Ascending aorta (tissue), 2 donors: ENCODE results near the gene KLC3. TPM values are rescaled to one million over a fixed set of nuclear protein-coding genes. Genes with fewer than 3 reads are reported as not detected.

Source experiments
- DNase-seq, 2 donors: peaks; one replicate each; pipeline ENCODE4 v3.0.0-alpha.2; 2019; ENCODE audit warnings: low spot score in 2 of 2
- H3K27ac ChIP-seq, 2 donors: fragments of 200-600 bp; sonication (generic); one replicate each; pipeline ENCODE4 v1.5.1; 2016 to 2017; ENCODE audit warnings: mild to moderate bottlenecking in 1 of 2
- H3K27me3 ChIP-seq: fragments of 200-600 bp; sonication (generic); one replicate; pipeline ENCODE4 v1.5.1; 2017
- H3K36me3 ChIP-seq, 2 donors: fragments of 200-600 bp; sonication (generic); one replicate each; pipeline ENCODE4 v1.5.1; 2016
- H3K4me1 ChIP-seq, 2 donors: fragments of 200-600 bp; sonication (generic); one replicate each; pipeline ENCODE4 v1.5.1; 2016 to 2017; ENCODE audit warnings: mild to moderate bottlenecking in 1 of 2
- H3K4me3 ChIP-seq, 2 donors: fragments of 200-600 bp; sonication (generic); one replicate each; pipeline ENCODE4 v1.5.1; 2016 to 2017; ENCODE audit warnings: mild to moderate bottlenecking in 1 of 2
- H3K9me3 ChIP-seq, 2 donors: fragments of 200-600 bp; sonication (generic); one replicate each; pipeline ENCODE4 v1.5.1; 2016
- intact Hi-C: fragments of 100-400 bp; cut with DNase I; formaldehyde crosslinking; loops from one replicate; pipeline ENCODE4 v1.15.1; 2023
- total RNA-seq: library from RNA; depleted of rRNA; stranded (reverse); fragments of >200 nt; gene quantifications from one replicate; pipeline ENCODE4 v1.1.0, GENCODE V29; 2016
- TF ChIP-seq, protein P1 (sequence below), 3 experiments: fragments of 200-600 bp in 2 of 3; fragments of 450-650 bp in 1 of 3; sonication (generic) in 2 of 3; IDR thresholded peaks; one replicate each; pipeline ENCODE4 v1.5.1; 2016 to 2019; ENCODE audit warnings: antibody characterized with exemption in 3 of 3, mild to moderate bottlenecking in 1 of 3, moderate library complexity in 1 of 3

The KLC3 gene
- total RNA-seq, 1 donor from 2014 or later = not detected

DNA sequence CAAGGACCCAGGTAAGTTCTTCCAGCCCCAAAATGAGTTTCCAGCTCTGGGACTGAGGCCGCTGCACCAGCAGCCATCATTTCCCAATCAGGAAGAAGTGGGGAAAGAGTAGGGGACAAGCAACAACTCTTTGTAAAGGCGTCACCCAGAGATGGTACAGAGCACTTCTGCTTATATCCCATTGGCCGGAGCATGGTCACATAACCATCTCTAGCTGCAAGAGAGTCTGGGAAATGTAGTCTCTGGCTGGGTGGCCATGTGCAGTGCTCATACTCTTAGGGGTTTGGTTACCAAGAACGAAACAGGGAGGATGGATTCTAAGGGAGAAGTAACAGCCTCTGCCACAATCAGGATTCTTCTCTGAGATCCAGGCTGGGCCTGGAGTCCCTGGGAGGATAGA lies 44.2 kb upstream of the KLC3 start:
- intact Hi-C loops = no loop called here
- DNase-seq = no peak
- H3K4me1 ChIP-seq = peaks cover 0 to 5% of the 10 kb centered on the region in 2 donors
- no peak overlapping the region for H3K27ac ChIP-seq
- H3K9me3 ChIP-seq = peaks cover 0 to 9% of the 10 kb centered on the region in 2 donors
- H3K27me3 ChIP-seq = no peaks in the 10 kb centered on the region
- no peak overlapping the region for H3K4me3 ChIP-seq
- TF ChIP-seq, protein P1, sequence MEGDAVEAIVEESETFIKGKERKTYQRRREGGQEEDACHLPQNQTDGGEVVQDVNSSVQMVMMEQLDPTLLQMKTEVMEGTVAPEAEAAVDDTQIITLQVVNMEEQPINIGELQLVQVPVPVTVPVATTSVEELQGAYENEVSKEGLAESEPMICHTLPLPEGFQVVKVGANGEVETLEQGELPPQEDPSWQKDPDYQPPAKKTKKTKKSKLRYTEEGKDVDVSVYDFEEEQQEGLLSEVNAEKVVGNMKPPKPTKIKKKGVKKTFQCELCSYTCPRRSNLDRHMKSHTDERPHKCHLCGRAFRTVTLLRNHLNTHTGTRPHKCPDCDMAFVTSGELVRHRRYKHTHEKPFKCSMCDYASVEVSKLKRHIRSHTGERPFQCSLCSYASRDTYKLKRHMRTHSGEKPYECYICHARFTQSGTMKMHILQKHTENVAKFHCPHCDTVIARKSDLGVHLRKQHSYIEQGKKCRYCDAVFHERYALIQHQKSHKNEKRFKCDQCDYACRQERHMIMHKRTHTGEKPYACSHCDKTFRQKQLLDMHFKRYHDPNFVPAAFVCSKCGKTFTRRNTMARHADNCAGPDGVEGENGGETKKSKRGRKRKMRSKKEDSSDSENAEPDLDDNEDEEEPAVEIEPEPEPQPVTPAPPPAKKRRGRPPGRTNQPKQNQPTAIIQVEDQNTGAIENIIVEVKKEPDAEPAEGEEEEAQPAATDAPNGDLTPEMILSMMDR (IDR thresholded peaks at IDR 0.05) = no peak
- H3K36me3 ChIP-seq = peaks cover 6 to 59% of the 10 kb centered on the region in 2 donors

GRCh38 chr19:45297674-45298073 lies 42.9 kb upstream of the KLC3 start:
- Histone ChIP-seq H3K36me3 (peaks cover 6 to 57% of the 10 kb centered on the region in 2 donors), H3K27ac (no peak overlapping the region), H3K9me3 (peaks cover 0 to 9% of the 10 kb centered on the region in 2 donors), H3K4me1 (peaks cover 0 to 5% of the 10 kb centered on the region in 2 donors), H3K4me3 (no peak overlapping the region), H3K27me3 (no peaks in the 10 kb centered on the region)
- DNase-seq = no peak
- TF ChIP-seq, protein P1 (IDR thresholded peaks at IDR 0.05) = no peak
- intact Hi-C loops = no loop called here

- Histone ChIP-seq H3K27ac (no peak overlapping the region), H3K4me1 (peaks cover 0 to 5% of the 10 kb centered on the region in 2 donors), H3K36me3 (peaks cover 6 to 52% of the 10 kb centered on the region in 2 donors), H3K4me3 (no peak overlapping the region), H3K9me3 (peaks cover 0 to 4% of the 10 kb centered on the region in 2 donors), H3K27me3 (no peaks in the 10 kb centered on the region)
- DNase-seq = no peak
- TF ChIP-seq, protein P1 (IDR thresholded peaks at IDR 0.05) = no peak
- intact Hi-C loops = no loop called here
Measured at GRCh38 chr19:45298264-45298663, 42.3 kb upstream of the KLC3 start.

DNA sequence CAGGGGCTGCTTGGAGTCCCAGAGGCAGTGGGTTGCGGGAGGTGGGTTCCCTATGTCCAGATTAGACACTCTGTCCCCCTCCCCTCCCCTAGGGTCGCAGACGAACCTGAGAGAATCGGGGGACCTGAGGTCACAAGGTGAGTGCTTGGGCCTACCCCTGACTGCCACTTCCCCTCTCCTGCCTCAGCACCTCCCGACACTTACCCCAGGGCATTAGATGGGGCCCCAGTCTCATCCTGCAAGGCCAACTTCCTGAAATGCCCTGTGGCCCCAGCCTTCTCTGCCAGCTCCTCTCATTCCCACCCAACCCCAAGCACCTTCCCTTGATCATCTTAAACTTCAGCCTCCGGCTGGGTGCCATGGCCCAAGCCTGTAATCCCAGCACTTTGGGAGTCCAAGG lies 40.8 kb upstream of the KLC3 start:
- Histone ChIP-seq H3K4me3 (no peak overlapping the region), H3K27me3 (no peaks in the 10 kb centered on the region), H3K9me3 (no peaks in the 10 kb centered on the region), H3K27ac (no peak overlapping the region), H3K4me1 (no peaks in the 10 kb centered on the region), H3K36me3 (peaks cover 6 to 42% of the 10 kb centered on the region in 2 donors)
- no peak for DNase-seq
- TF ChIP-seq, protein P1 (IDR thresholded peaks at IDR 0.05) = no peak
- intact Hi-C loops = no loop called here

GRCh38 chr19:45302416-45302815 lies 38.1 kb upstream of the KLC3 start:
- no peak for DNase-seq
- Histone ChIP-seq H3K27ac (no peak overlapping the region), H3K9me3 (no peaks in the 10 kb centered on the region), H3K4me3 (no peak overlapping the region), H3K4me1 (no peaks in the 10 kb centered on the region), H3K27me3 (no peaks in the 10 kb centered on the region), H3K36me3 (peaks cover 2 to 26% of the 10 kb centered on the region in 2 donors)
- intact Hi-C loops = no loop called here
- TF ChIP-seq, protein P1 (IDR thresholded peaks at IDR 0.05) = no peak
